HCT116 (cell line): Measurements from ENCODE around the gene AZGP1. TPM values are rescaled to one million over a fixed set of nuclear protein-coding genes. Genes with fewer than 3 reads are reported as not detected.

Experiments
- ATAC-seq: fragments of 200-7000 bp; cut with Tn5 transposase; 2 replicates; pipeline ENCODE4 v1.9.1; 2020; ENCODE audit warnings: mild to moderate bottlenecking, moderate library complexity
- BruUV-seq: library from RNA; stranded (reverse); fragments of 400-500 nt; replicated peaks from 2 replicates; lab custom pipeline; 2021; lab: Mats Ljungman, UMichigan
- CTCF ChIA-PET: fragments of 300-600 bp; sonication (Branson Sonifier 250); formaldehyde crosslinking; loops from one replicate; lab custom pipeline; 2021; ENCODE audit warnings: antibody characterized with exemption; lab: Charles Lee
- POLR2A ChIA-PET: fragments of 300-600, 350-600 bp; sonication (Branson Sonifier 250); formaldehyde crosslinking; loops from one replicate; lab custom pipeline; 2021; ENCODE audit warnings: antibody characterized with exemption; lab: Charles Lee
- RAD21 ChIA-PET, 2 experiments: fragments of 300-600 bp; sonication (Branson Sonifier 250); formaldehyde crosslinking; loops; one replicate each; lab custom pipeline; 2023; ENCODE audit warnings: low total read pairs in 2 of 2; ENCODE audit not compliant: uncharacterized antibody in 2 of 2, unreplicated experiment in 2 of 2, low non-redundant PET in 1 of 2; lab: Charles Lee
- DNase-seq: peaks from one replicate; pipeline ENCODE4 v3.0.0-alpha.2; 2010; ENCODE audit warnings: low read depth, low spot score
- H2AFZ ChIP-seq: fragments of 200-600 bp; shearing (Covaris generic), sonication (generic); 2 replicates; pipeline ENCODE4 v1.6.1; 2017; ENCODE audit warnings: low read depth, mixed run types, mixed read lengths, antibody characterized with exemption, low read length; ENCODE audit not compliant: poor library complexity, severe bottlenecking
- H3K27ac ChIP-seq: 2 replicates; pipeline ENCODE4 v1.5.1; 2012; ENCODE audit warnings: low read depth, low read length
- H3K27me3 ChIP-seq: fragments of 200-600 bp; sonication (generic); 2 replicates; pipeline ENCODE4 v1.6.1; 2016; ENCODE audit warnings: mixed run types, low read length, mixed read lengths; ENCODE audit not compliant: insufficient read depth
- H3K36me3 ChIP-seq, 2 experiments: fragments of 200-500 bp in 1 of 2; fragments of 200-600 bp in 1 of 2; sonication (Bioruptor generic) in 1 of 2; sonication (generic) in 1 of 2; 2 replicates each; pipeline versions ENCODE4 v1.5.1 to v1.6.1; 2014 to 2016; ENCODE audit warnings: low read length in 2 of 2, inconsistent platforms in 1 of 2, mixed read lengths in 1 of 2, mixed run types in 1 of 2; ENCODE audit not compliant: insufficient read depth in 2 of 2, control insufficient read depth in 1 of 2
- H3K4me1 ChIP-seq, 2 experiments: fragments of 200-600 bp in 1 of 2; sonication (generic) in 1 of 2; 2 replicates each; pipeline versions ENCODE4 v1.5.1 to v1.6.1; 2012 to 2017; ENCODE audit warnings: low read length in 2 of 2, inconsistent platforms in 1 of 2, mild to moderate bottlenecking in 1 of 2, mixed read lengths in 1 of 2, mixed run types in 1 of 2, moderate library complexity in 1 of 2; ENCODE audit not compliant: insufficient read depth in 2 of 2, control insufficient read depth in 1 of 2
- H3K4me2 ChIP-seq: fragments of 200-600 bp; sonication (generic); 2 replicates; pipeline ENCODE4 v1.6.1; 2017; ENCODE audit warnings: mixed run types, low read length, mixed read lengths
- H3K4me3 ChIP-seq, 2 experiments: fragments of 200-600 bp in 1 of 2; sonication (generic) in 1 of 2; replicated peaks in 1 of 2; 2 replicates each; pipeline ENCODE4 v1.5.1; 2011 to 2016; ENCODE audit warnings: low read length in 2 of 2, control low read depth in 1 of 2, low read depth in 1 of 2, mild to moderate bottlenecking in 1 of 2, mixed read lengths in 1 of 2, mixed run types in 1 of 2
- H3K79me2 ChIP-seq: fragments of 200-600 bp; sonication (generic); 2 replicates; pipeline ENCODE4 v1.6.1; 2017; ENCODE audit warnings: mild to moderate bottlenecking, mixed run types, low read length, moderate library complexity, mixed read lengths; ENCODE audit not compliant: insufficient read depth
- H3K9ac ChIP-seq: fragments of 200-600 bp; sonication (generic); 2 replicates; pipeline ENCODE4 v1.6.1; 2016; ENCODE audit warnings: low read length, mixed read lengths
- H3K9me2 ChIP-seq: fragments of 200-600 bp; sonication (generic), shearing (Covaris generic); 2 replicates; pipeline ENCODE4 v1.6.1; 2017; ENCODE audit warnings: mixed run types, mild to moderate bottlenecking, moderate library complexity; ENCODE audit not compliant: insufficient read depth
- H3K9me3 ChIP-seq, 2 experiments: fragments of 200-500 bp in 1 of 2; fragments of 200-600 bp in 1 of 2; sonication (Bioruptor generic) in 1 of 2; sonication (generic) in 1 of 2; 2 replicates each; pipeline ENCODE4 v1.6.1; 2014 to 2017; ENCODE audit warnings: low read length in 2 of 2, mixed read lengths in 2 of 2, inconsistent platforms in 1 of 2, low read depth in 1 of 2, mild to moderate bottlenecking in 1 of 2, mixed run types in 1 of 2, moderate library complexity in 1 of 2; ENCODE audit not compliant: control insufficient read depth in 1 of 2, insufficient read depth in 1 of 2
- H4K20me1 ChIP-seq: fragments of 200-600 bp; sonication (generic), shearing (Covaris generic); 2 replicates; pipeline ENCODE4 v1.6.1; 2017; ENCODE audit warnings: mixed run types, mild to moderate bottlenecking, moderate library complexity; ENCODE audit not compliant: insufficient read depth
- CBX3 ChIP-seq: IDR thresholded peaks from 2 replicates; pipeline ENCODE4 v1.6.1; 2012; ENCODE audit warnings: low read depth
- CEBPB ChIP-seq: IDR thresholded peaks from 2 replicates; pipeline ENCODE4 v1.6.1; 2012; ENCODE audit warnings: low read depth
- EGR1 ChIP-seq: IDR thresholded peaks from 2 replicates; pipeline ENCODE4 v1.6.1; 2012; ENCODE audit warnings: low read depth
- ELF1 ChIP-seq: IDR thresholded peaks from 2 replicates; pipeline ENCODE4 v1.6.1; 2012; ENCODE audit warnings: low read depth, borderline replicate concordance
- EZH2 ChIP-seq: fragments of 200-600 bp; sonication (generic); IDR thresholded peaks from 2 replicates; pipeline ENCODE4 v1.6.1; 2017; ENCODE audit warnings: antibody characterized with exemption, mixed run types
- POLR2A ChIP-seq: IDR thresholded peaks from 2 replicates; pipeline ENCODE4 v1.7.0; 2011; ENCODE audit warnings: borderline replicate concordance; ENCODE audit not compliant: insufficient read depth, insufficient read length; ENCODE audit errors: extremely low read depth
- TCF7L2 ChIP-seq: IDR thresholded peaks from 2 replicates; pipeline ENCODE4 v1.7.0; 2011; ENCODE audit warnings: borderline replicate concordance, inconsistent platforms; ENCODE audit not compliant: insufficient read depth, insufficient read length; ENCODE audit errors: extremely low read depth
- ZFX ChIP-seq: fragments of 450-650 bp; IDR thresholded peaks from 2 replicates; pipeline ENCODE4 v1.6.1; 2017
- ZNF274 ChIP-seq: fragments of 200-500 bp; sonication (Bioruptor generic); IDR thresholded peaks from 2 replicates; pipeline ENCODE4 v1.6.1; 2014; ENCODE audit warnings: mild to moderate bottlenecking, low read depth, low read length, inconsistent platforms
- intact Hi-C: fragments of 100-400 bp; cut with micrococcal nuclease; formaldehyde crosslinking; loops from 2 replicates; pipeline ENCODE4 v1.10.0; 2022
- total RNA-seq: library from RNA; stranded (reverse); gene quantifications from one replicate; pipeline ENCODE4 v1.2.1, GENCODE V29; 2021; ENCODE audit not compliant: unreplicated experiment
- TF ChIP-seq, protein P1 (sequence below): IDR thresholded peaks from 2 replicates; pipeline ENCODE4 v1.6.1; 2012
- TF ChIP-seq, protein P2 (sequence below): IDR thresholded peaks from 2 replicates; pipeline ENCODE4 v1.6.1; 2012; ENCODE audit warnings: low read depth
- TF ChIP-seq, protein P3 (sequence below): IDR thresholded peaks from 2 replicates; pipeline ENCODE4 v1.6.1; 2012

The AZGP1 gene
- total RNA-seq, 1 experiment from 2014 or later: 1.1 TPM

DNA sequence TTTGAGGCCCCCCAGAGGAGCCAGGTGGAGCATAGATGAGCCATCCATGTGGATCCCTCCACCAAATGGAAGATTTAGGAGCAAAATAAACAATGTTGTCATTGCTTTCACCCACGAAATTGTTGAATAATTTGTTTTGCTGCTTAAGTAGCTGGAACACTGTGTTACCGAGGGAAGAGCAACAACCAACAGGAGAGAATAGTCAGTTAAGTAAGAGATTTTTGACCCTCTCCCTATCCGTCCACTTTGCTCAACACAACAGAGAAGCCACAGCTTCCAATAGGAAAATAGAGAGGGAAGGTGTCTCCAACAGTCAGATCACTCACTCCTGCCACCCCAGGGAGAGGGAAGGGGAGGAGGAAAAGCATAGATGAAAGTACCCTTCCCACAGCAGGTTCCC is 35.7 kb upstream of the AZGP1 start:
- H3K4me2 ChIP-seq: no peak overlapping the region
- intact Hi-C loops: no loop called here
- CTCF ChIA-PET: no interaction called here
- H3K36me3 ChIP-seq: no peaks in the 10 kb centered on the region
- no peak overlapping the region for H3K9ac ChIP-seq
- H3K9me2 ChIP-seq: no peaks in the 10 kb centered on the region
- BruUV-seq: no TSS peak
- H4K20me1 ChIP-seq: no peaks in the 10 kb centered on the region
- H3K9me3 ChIP-seq: no peaks in the 10 kb centered on the region
- RAD21 ChIA-PET: no interaction called here
- peaks cover 9% of the 10 kb centered on the region for H3K79me2 ChIP-seq
- POLR2A ChIA-PET: no interaction called here
- no peak overlapping the region for H3K4me3 ChIP-seq
- TF ChIP-seq ELF1: no peak
- TF ChIP-seq EGR1: no peak
- no peak for TF ChIP-seq EZH2
- no peak for TF ChIP-seq ZFX
- TF ChIP-seq POLR2A: no peak
- no peak for TF ChIP-seq CEBPB
- TF ChIP-seq, protein P1, sequence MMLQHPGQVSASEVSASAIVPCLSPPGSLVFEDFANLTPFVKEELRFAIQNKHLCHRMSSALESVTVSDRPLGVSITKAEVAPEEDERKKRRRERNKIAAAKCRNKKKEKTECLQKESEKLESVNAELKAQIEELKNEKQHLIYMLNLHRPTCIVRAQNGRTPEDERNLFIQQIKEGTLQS: no peak
- no peak for TF ChIP-seq TCF7L2
- TF ChIP-seq ZNF274: no peak
- TF ChIP-seq, protein P2, sequence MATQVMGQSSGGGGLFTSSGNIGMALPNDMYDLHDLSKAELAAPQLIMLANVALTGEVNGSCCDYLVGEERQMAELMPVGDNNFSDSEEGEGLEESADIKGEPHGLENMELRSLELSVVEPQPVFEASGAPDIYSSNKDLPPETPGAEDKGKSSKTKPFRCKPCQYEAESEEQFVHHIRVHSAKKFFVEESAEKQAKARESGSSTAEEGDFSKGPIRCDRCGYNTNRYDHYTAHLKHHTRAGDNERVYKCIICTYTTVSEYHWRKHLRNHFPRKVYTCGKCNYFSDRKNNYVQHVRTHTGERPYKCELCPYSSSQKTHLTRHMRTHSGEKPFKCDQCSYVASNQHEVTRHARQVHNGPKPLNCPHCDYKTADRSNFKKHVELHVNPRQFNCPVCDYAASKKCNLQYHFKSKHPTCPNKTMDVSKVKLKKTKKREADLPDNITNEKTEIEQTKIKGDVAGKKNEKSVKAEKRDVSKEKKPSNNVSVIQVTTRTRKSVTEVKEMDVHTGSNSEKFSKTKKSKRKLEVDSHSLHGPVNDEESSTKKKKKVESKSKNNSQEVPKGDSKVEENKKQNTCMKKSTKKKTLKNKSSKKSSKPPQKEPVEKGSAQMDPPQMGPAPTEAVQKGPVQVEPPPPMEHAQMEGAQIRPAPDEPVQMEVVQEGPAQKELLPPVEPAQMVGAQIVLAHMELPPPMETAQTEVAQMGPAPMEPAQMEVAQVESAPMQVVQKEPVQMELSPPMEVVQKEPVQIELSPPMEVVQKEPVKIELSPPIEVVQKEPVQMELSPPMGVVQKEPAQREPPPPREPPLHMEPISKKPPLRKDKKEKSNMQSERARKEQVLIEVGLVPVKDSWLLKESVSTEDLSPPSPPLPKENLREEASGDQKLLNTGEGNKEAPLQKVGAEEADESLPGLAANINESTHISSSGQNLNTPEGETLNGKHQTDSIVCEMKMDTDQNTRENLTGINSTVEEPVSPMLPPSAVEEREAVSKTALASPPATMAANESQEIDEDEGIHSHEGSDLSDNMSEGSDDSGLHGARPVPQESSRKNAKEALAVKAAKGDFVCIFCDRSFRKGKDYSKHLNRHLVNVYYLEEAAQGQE: no peak
- TF ChIP-seq, protein P3, sequence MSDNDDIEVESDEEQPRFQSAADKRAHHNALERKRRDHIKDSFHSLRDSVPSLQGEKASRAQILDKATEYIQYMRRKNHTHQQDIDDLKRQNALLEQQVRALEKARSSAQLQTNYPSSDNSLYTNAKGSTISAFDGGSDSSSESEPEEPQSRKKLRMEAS: no peak
- TF ChIP-seq CBX3: no peak
- peaks cover 3 to 32% of the 10 kb centered on the region in 2 experiments; a peak in 3 of 4 replicates for H3K4me1 ChIP-seq
- H3K27me3 ChIP-seq: no peaks in the 10 kb centered on the region
- no peak for ATAC-seq
- no peak overlapping the region for H3K27ac ChIP-seq
- H2AFZ ChIP-seq: no peak overlapping the region
- DNase-seq: no peak
